ENCODE results near the gene RALGPS2.

The RALGPS2 gene

DNA sequence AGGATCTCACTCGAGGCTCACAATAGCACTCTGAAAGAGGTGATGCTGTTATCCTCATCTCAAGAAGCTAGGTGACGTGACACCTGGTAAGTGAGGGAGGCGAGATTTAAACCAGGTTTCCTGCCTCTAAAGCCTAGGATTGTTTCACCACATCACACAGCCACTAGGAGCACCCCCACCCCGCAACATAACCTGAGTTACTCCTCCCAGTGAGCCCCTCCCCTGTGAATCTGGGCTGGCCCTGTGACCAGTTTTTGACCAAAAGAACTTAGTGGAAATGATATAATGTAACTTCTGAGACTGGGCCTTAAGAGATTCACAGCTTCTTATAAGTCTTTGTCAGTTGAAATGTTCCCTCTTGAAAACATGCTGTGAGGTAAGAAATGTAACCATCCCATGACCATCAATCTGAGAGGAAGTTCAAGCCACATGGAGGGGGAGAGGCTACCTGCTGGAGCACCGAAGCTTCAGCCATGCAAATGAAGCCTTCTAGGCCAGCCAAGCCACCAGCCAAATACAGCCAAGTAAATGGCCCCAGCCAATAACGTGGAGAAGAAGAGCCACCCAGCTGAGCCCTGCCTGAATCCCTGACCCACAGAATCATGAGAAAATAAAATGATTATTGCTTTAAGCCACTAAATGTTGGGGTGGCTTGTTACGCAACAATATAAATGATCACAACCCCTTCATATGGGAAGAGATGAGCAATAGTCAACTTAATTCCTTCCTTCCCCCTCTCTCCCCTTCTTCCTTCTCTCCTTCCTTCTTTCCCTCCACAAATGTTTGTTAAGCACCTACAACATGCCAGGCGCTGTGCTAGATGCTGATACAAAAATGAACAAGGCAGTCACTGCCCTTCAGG lies 239.7 kb downstream of the RALGPS2 start:
- no peak for DNase-seq (ENCODE audit: low read depth)

DNA sequence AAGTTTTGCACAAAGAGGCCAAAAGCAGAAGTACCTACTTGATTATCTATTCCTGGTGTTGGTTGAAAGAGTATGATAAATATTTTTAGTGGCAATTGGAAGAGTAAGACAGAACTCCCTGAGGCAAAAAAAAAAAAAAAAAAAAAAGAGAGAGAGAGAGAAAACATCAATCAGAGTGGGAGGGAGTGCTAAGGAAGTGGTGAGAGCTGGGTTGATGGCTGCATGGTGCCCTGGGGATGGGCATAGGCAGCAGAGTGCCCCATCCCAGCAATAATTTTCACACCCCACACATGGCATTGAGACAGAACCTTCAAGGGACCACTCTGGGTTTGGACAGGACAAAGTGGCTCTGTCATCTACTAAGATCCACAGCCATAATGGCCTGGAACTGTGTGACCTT lies 241.3 kb downstream of the RALGPS2 start:
- no peak for DNase-seq (ENCODE audit: low read depth)

DNA sequence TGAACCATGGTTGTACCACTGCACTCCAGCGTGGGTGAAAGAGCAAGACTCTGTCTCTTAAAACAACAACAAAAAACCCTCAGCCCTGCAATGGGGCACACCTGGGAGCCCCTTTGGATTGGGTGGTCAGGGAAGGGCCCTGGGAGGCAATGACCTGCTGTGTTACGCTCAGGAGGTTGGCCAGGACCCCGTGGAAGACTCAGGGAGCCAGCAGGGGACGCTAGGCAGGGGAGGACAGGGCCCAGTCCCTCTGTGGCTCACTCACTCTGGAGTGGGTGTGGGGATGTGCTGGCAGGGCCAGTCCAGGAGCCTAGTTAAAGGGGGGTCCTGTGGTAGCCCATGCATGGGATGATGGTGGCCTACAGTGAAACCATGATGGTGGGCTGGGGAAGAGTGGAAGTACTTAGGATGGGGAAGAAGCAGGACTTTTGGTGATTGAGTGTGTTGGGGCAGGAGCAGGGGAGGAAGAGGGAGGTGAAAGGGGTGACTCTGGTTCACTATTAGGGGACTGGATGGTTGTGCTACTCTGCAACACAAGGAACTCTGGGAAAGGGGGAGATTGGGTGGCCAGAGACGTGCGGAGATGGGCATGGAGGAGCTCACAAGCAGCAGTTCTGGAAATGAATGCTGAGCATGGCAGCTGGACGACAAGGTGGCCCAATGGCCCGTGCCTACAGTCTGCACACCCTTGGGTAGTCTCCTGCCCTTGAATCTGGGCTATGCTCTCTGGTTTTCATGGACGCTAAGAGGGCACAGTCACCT lies 244.4 kb downstream of the RALGPS2 start:
- no peak for DNase-seq (ENCODE audit: low read depth)

DNA sequence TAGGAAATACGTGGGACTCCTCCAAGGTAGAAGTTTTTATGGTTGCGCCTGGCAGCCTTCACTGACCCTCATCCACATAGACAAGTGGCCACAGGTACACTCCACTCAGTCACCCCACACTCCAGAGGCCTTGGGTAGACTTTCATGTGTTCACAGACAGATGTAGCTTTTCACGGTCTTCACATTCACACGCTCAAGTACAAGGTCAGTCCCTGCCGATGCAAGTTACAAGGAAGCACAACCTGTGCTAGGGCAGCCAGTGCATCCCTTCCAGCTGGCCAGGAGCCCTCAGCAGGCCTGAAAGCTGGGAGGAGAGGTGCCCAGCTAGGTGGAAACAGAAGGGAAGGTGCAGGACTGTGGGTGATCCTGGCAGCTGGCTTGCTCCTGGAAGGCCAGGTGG lies 245.1 kb downstream of the RALGPS2 start:
- no peak for DNase-seq (ENCODE audit: low read depth)

All from stimulated activated CD4-positive, alpha-beta T cell treated with anti-CD3 and anti-CD28 coated beads, Interleukin-2, amount 100 ng/mL, for 4 hours (primary cell).